ENCODE measurements around the gene GUCY2C. TPM values are rescaled to one million over a fixed set of nuclear protein-coding genes. Genes with fewer than 3 reads are reported as not detected.
"Not testable (repeated sequence)": the region's sequence is repeated elsewhere in the genome, so short reads cannot be mapped to it uniquely, and the experiment has no call there.

GUCY2C gene
- not detected in 2 replicates for total RNA-seq

DNA sequence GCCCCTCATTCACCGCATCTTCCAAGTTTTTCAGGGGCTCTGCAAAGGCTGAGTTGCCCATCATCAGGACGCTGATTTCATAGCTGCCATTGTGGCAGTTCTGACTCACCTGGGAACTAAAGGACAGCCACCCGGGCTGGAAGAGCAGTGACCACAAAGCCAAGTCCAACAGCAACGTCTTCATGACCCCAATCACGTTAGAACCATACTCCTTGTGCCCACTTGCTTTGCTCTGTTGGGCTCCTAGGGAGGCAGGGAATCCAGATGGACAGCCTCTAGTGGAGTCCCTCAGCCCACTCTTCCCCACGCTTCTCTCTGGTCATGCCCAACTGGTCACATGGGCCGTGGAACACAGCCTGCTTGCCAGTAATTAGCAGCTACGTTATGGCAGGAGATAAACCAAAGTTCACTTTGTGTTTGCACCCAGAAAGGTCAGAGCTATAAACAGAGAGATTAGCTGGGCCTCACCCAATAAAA lies at the start of gene GUCY2C:
GUCY2C (minus strand) TSS at position 335 of the 477 bp plus-strand sequence; CDS start at position 184, 151 bp downstream.
- intact Hi-C loops (cut with micrococcal nuclease) = no loop called here
- no peak for DNase-seq (ENCODE audit: low spot score)

GRCh38 chr12:14743061-14743460 lies 46.7 kb upstream of the GUCY2C start:
- intact Hi-C loops (cut with micrococcal nuclease) = no loop called here
- peaks cover 6% of the 10 kb centered on the region for H3K9me3 Mint-ChIP-seq
- no peak overlapping the region for H3K27ac Mint-ChIP-seq
- peaks cover 3% of the 10 kb centered on the region for H3K27me3 Mint-ChIP-seq (ENCODE audit: insufficient read depth)
- no peak for DNase-seq (ENCODE audit: low spot score)
- no peak overlapping the region for H3K4me3 Mint-ChIP-seq
- peaks cover 1% of the 10 kb centered on the region for H3K36me3 Mint-ChIP-seq (ENCODE audit: low read depth)
- H3K4me1 Mint-ChIP-seq (ENCODE audit: low read depth) = peaks cover 4% of the 10 kb centered on the region

More for the DNA sequence above, at the start of gene GUCY2C:
- Mint-ChIP-seq H3K27me3 (ENCODE audit: insufficient read depth) (peaks cover 12% of the 10 kb centered on the region), H3K9me3 (no peaks in the 10 kb centered on the region), H3K27ac (no peak within 1 kb of the TSS), H3K4me3 (no peak within 1 kb of the TSS), H3K4me1 (ENCODE audit: low read depth) (no peaks in the 10 kb centered on the region), H3K36me3 (ENCODE audit: low read depth) (no peaks in the 10 kb centered on the region)

- Mint-ChIP-seq H3K4me3 (no peak overlapping the region), H3K36me3 (ENCODE audit: low read depth) (peaks cover 1% of the 10 kb centered on the region), H3K4me1 (ENCODE audit: low read depth) (no peaks in the 10 kb centered on the region), H3K27me3 (ENCODE audit: insufficient read depth) (peaks cover 3% of the 10 kb centered on the region), H3K9me3 (peaks cover 3% of the 10 kb centered on the region), H3K27ac (no peak overlapping the region)
- intact Hi-C loops (cut with micrococcal nuclease) = no loop called here
- no peak for DNase-seq (ENCODE audit: low spot score)
These were observed 45.5 kb upstream of the GUCY2C start for GRCh38 chr12:14741942-14742341.

DNA sequence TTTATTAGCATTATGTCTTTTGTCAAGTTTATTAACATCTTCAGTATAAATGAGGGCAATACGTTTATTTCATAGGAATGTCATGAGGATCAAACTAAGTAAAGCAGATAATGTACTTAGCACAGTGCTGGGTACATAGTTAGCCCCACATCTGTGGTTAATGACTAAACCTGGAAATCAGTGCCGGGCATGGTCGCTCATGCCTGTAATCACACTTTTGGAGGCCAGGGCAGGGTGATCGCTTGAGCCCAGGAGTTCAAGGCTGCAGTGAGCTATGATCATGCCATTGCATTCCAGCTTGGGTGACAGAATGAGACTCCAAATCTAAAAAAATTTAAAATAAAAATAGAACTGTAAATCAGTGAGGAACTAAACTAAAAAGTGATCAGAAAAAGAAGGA lies 44.8 kb upstream of the GUCY2C start:
- Mint-ChIP-seq H3K9me3 (peaks cover 3% of the 10 kb centered on the region), H3K4me3 (no peak overlapping the region), H3K36me3 (ENCODE audit: low read depth) (peaks cover 1% of the 10 kb centered on the region), H3K4me1 (ENCODE audit: low read depth) (no peaks in the 10 kb centered on the region), H3K27me3 (ENCODE audit: insufficient read depth) (peaks cover 3% of the 10 kb centered on the region), H3K27ac (no peak overlapping the region)
- DNase-seq (ENCODE audit: low spot score) = no peak
- intact Hi-C loops (cut with micrococcal nuclease) = no loop called here

- DNase-seq (ENCODE audit: low spot score); H3K27me3 Mint-ChIP-seq (ENCODE audit: insufficient read depth); intact Hi-C loops (cut with micrococcal nuclease); H3K36me3 Mint-ChIP-seq (ENCODE audit: low read depth); H3K4me3 Mint-ChIP-seq; H3K9me3 Mint-ChIP-seq; H3K4me1 Mint-ChIP-seq (ENCODE audit: low read depth); H3K27ac Mint-ChIP-seq: not testable (repeated sequence)
These were observed 40.0 kb upstream of the GUCY2C start for GRCh38 chr12:14736441-14736840.

GRCh38 chr12:14731821-14732220 lies 35.4 kb upstream of the GUCY2C start:
- Mint-ChIP-seq H3K4me1 (ENCODE audit: low read depth) (no peaks in the 10 kb centered on the region), H3K27ac (no peak overlapping the region), H3K27me3 (ENCODE audit: insufficient read depth) (peaks cover 18% of the 10 kb centered on the region), H3K36me3 (ENCODE audit: low read depth) (no peaks in the 10 kb centered on the region), H3K9me3 (peaks cover 3% of the 10 kb centered on the region), H3K4me3 (no peak overlapping the region)
- DNase-seq (ENCODE audit: low spot score) = no peak
- intact Hi-C loops (cut with micrococcal nuclease) = no loop called here

DNA sequence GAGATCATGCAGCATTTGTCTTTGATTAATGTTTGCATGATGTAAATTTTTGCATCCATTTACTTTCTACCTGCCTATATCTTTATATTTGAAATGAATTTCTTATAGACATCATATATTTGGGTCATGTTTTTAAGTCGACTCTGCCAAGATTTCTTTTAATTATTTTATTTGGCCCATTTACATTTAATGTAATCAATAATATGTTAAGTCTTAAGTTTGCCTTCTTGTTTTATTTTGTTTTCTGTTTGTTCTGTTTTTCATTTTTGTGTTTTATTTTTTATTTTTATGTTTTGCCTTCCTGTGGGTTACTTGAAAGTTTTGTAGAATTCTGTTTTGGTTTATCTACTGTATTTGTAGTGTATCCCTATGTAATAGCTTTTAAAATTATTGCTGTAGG lies 33.2 kb upstream of the GUCY2C start:
- Mint-ChIP-seq H3K27me3 (ENCODE audit: insufficient read depth) (peaks cover 19% of the 10 kb centered on the region), H3K27ac (no peak overlapping the region), H3K9me3 (peaks cover 8% of the 10 kb centered on the region), H3K36me3 (ENCODE audit: low read depth) (no peaks in the 10 kb centered on the region), H3K4me3 (no peak overlapping the region), H3K4me1 (ENCODE audit: low read depth) (no peaks in the 10 kb centered on the region)
- DNase-seq (ENCODE audit: low spot score) = no peak
- intact Hi-C loops (cut with micrococcal nuclease) = no loop called here

DNA sequence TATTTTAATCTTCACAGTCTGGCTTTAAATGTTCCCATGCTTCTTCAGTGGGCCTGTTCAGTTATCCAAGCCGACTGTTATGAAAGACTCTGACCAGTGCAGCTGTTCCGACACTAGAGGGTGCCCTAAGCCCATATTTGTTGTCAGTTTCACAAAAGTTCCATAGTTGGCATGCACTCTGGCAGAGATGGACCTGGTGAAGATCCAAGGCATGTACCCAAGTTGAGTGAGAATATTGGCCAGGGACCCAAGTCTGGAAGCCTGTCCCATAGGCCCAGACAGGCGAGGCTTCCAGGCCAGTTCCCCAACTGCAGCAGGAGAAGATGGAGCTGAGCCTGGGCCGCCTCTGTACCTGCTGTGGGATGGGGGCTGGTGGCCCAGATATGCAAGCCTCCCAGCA lies 27.4 kb upstream of the GUCY2C start:
- H3K27me3 Mint-ChIP-seq (ENCODE audit: insufficient read depth) = peaks cover 15% of the 10 kb centered on the region
- DNase-seq (ENCODE audit: low spot score) = peak; percentile 31
- no peak overlapping the region for H3K27ac Mint-ChIP-seq
- peaks cover 8% of the 10 kb centered on the region for H3K9me3 Mint-ChIP-seq
- H3K4me1 Mint-ChIP-seq (ENCODE audit: low read depth) = no peaks in the 10 kb centered on the region
- H3K4me3 Mint-ChIP-seq = no peak overlapping the region
- intact Hi-C loops (cut with micrococcal nuclease) = loop anchor here (1.0 kb wide), 5 partner anchors 47 to 546 kb away; partner anchors contain the start of gene RERG
- H3K36me3 Mint-ChIP-seq (ENCODE audit: low read depth) = no peaks in the 10 kb centered on the region

- H3K4me3 Mint-ChIP-seq = no peak overlapping the region
- H3K27ac Mint-ChIP-seq = no peak overlapping the region
- no peaks in the 10 kb centered on the region for H3K4me1 Mint-ChIP-seq (ENCODE audit: low read depth)
- H3K27me3 Mint-ChIP-seq (ENCODE audit: insufficient read depth) = peaks cover 9% of the 10 kb centered on the region
- intact Hi-C loops (cut with micrococcal nuclease) = loop anchor here (1.0 kb wide), 2 partner anchors 87 to 479 kb away; no protein-coding TSS in a partner anchor
- no peaks in the 10 kb centered on the region for H3K9me3 Mint-ChIP-seq
- H3K36me3 Mint-ChIP-seq (ENCODE audit: low read depth) = no peaks in the 10 kb centered on the region
- DNase-seq (ENCODE audit: low spot score) = peak; percentile 34
These were observed 20.5 kb upstream of the GUCY2C start for GRCh38 chr12:14716848-14717444.

DNA sequence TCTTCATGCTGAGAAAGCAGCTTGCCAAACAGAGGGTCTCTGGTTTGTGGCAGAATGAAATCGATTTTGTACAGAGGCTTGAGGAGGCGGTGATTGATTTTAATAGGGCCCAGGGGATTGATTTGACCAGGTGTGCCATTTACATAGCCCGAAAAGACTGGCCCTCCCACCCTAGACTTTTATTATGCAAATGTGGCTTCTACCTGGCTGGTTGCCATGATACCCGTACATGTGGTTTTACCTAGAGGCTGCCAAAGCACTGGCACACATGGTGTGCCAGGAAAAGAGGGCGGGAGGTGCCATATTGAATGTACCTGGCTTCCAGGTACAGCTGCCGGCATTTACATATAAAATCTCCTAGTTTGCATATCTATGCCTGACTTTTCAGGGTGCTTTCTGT lies 18.0 kb upstream of the GUCY2C start:
- H3K36me3 Mint-ChIP-seq (ENCODE audit: low read depth) = no peaks in the 10 kb centered on the region
- intact Hi-C loops (cut with micrococcal nuclease) = no loop called here
- H3K27me3 Mint-ChIP-seq (ENCODE audit: insufficient read depth) = peaks cover 9% of the 10 kb centered on the region
- no peak overlapping the region for H3K4me3 Mint-ChIP-seq
- H3K9me3 Mint-ChIP-seq = no peaks in the 10 kb centered on the region
- DNase-seq (ENCODE audit: low spot score) = no peak
- no peak overlapping the region for H3K27ac Mint-ChIP-seq
- H3K4me1 Mint-ChIP-seq (ENCODE audit: low read depth) = peaks cover 7% of the 10 kb centered on the region

DNA sequence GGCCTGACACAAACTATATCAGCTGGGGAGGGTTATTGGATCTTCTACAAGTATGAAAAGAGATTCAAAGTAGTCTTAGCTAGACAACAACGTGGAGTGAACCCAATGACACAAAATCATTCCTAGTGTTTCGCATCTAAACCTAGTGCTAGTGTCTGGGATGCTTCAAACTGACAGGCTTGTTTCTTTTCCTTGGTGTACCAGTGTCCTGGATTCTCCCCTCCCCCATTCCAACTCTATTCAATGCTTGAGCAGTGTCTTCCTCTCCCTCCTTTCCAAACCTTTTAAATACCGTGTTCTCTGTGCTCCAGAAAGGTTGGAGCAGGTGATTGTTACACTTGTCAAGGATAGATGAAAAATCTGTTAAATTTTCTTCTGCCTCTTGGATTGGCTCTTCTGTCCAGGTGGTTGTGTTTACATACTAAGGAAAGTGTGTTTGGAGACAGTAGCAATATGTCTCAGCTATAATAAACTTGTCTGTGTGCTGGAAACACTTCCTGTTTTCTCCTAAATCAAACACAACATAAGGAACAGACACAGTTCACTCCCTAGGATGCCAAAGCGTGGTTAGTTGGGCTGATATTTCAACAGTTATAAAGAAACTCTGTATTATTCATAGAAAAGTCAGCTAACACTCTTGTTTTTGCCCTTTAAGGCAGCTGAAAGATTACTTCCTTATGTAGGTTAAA lies 14.4 kb upstream of the GUCY2C start:
- H3K4me3 Mint-ChIP-seq = no peak overlapping the region
- intact Hi-C loops (cut with micrococcal nuclease) = no loop called here
- no peaks in the 10 kb centered on the region for H3K36me3 Mint-ChIP-seq (ENCODE audit: low read depth)
- peaks cover 7% of the 10 kb centered on the region for H3K4me1 Mint-ChIP-seq (ENCODE audit: low read depth)
- H3K27me3 Mint-ChIP-seq (ENCODE audit: insufficient read depth) = peaks cover 18% of the 10 kb centered on the region
- no peak for DNase-seq (ENCODE audit: low spot score)
- no peaks in the 10 kb centered on the region for H3K9me3 Mint-ChIP-seq
- no peak overlapping the region for H3K27ac Mint-ChIP-seq

DNA sequence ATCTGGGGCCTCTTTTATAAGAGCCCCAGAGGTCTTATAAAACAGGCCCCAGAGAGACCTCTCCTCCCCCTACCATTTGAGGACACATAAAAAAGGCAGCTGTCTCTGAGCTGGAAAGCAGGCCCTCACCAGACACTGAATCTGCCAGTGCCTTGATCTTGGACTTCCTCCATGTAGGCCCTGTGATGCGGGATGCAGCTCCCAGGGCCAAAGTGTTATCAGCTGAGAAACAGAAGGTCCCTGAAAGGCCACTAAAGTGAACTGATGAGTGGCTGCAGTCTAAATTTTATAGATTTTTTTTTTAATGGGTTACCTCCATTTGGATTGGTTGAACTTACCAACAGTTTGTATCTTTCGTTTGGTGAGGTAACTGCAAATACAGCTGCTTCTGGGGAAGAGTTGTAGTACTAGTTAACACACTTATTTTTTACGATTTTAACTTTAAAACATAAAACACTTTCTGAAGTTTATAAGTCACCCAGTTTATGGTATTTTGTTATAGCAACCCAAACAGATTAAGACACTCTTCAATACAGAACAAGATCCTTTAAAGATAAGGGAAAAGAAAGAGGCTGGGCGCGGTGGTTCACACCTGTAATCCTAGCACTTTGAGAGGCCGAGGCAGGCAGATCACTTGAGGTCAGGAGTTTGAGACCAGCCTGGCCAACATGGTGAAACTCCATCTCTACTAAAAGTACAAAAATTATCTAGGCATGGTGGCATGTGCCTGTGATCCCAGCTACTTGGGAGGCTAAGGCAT lies 5.6 kb upstream of the GUCY2C start:
- Mint-ChIP-seq H3K4me3 (no peak overlapping the region), H3K27ac (no peak overlapping the region), H3K4me1 (ENCODE audit: low read depth) (no peaks in the 10 kb centered on the region), H3K36me3 (ENCODE audit: low read depth) (no peaks in the 10 kb centered on the region), H3K9me3 (no peaks in the 10 kb centered on the region), H3K27me3 (ENCODE audit: insufficient read depth) (peaks cover 10% of the 10 kb centered on the region)
- intact Hi-C loops (cut with micrococcal nuclease) = no loop called here
- DNase-seq (ENCODE audit: low spot score) = no peak

GRCh38 chr12:14700935-14701334 lies 4.5 kb upstream of the GUCY2C start:
- intact Hi-C loops (cut with micrococcal nuclease) = no loop called here
- Mint-ChIP-seq H3K27ac (no peak overlapping the region), H3K27me3 (ENCODE audit: insufficient read depth) (peaks cover 9% of the 10 kb centered on the region), H3K36me3 (ENCODE audit: low read depth) (no peaks in the 10 kb centered on the region), H3K4me1 (ENCODE audit: low read depth) (no peaks in the 10 kb centered on the region), H3K9me3 (no peaks in the 10 kb centered on the region), H3K4me3 (no peak overlapping the region)
- no peak for DNase-seq (ENCODE audit: low spot score)

Data from activated T-helper 1 cell treated with anti-CD3 and anti-CD28 coated beads, Interleukin-12 subunit alpha, Interleukin-12 subunit beta, Interleukin-2, Interleukin-4 antibody, amounts not matched to agents 30 ng/mL and 10 ng/mL and 1 ng/mL, durations not matched to agents 14 hours and 24 hours and 36 hours (primary cell).